ENCODE measurements around the gene ENOX2.
A peak's percentile ranks its signal among the peaks of the same experiment; 100 is the strongest.

The ENOX2 gene

GRCh38 chrX:130916636-130917422 lies 13.8 kb upstream of the ENOX2 start:
- no peak overlapping the region for H2BK12ac ChIP-seq (ENCODE audit: low read length)
- H2AFZ ChIP-seq (ENCODE audit: insufficient read depth, low read length, poor library complexity), result no peak overlapping the region
- H4K12ac ChIP-seq (ENCODE audit: low read depth, low read length), result no peak overlapping the region
- no peaks in the 10 kb centered on the region for H3K4me1 ChIP-seq (ENCODE audit: control insufficient read depth in 1 of 2, insufficient read depth in 2 of 2, low read length in 2 of 2)
- H3K79me1 ChIP-seq (ENCODE audit: low read length), result no peaks in the 10 kb centered on the region
- no peaks in the 10 kb centered on the region for H3K36me3 ChIP-seq (ENCODE audit: control insufficient read depth in 1 of 2, insufficient read depth in 2 of 2, low read length in 2 of 2)
- H2BK5ac ChIP-seq (ENCODE audit: low read depth, low read length, poor library complexity), result no peak overlapping the region
- no CpG with 5 or more reads among the region's 7 CpGs for WGBS (ENCODE audit: extremely low coverage, insufficient coverage, insufficient read length)
- no peak overlapping the region for H3K9ac ChIP-seq (ENCODE audit: low read length)
- no peak overlapping the region for H2AK5ac ChIP-seq (ENCODE audit: low read length)
- H3K9me3 ChIP-seq (ENCODE audit: insufficient read depth, low read depth, low read length), result no peaks in the 10 kb centered on the region
- no peak overlapping the region for H2BK120ac ChIP-seq (ENCODE audit: insufficient read depth, low read length, poor library complexity)
- peak in 1 of 2 donors; percentile 64 for DNase-seq
- no peak overlapping the region for H3K23ac ChIP-seq (ENCODE audit: low read length)
- H3K27me3 ChIP-seq (ENCODE audit: insufficient read depth, low read length), result no peaks in the 10 kb centered on the region
- no peak overlapping the region for H3K14ac ChIP-seq (ENCODE audit: low read length)
- H3K79me2 ChIP-seq (ENCODE audit: control insufficient read depth, insufficient read depth, low read length, poor library complexity), result no peaks in the 10 kb centered on the region
- H3K4ac ChIP-seq (ENCODE audit: low read depth, low read length), result no peak overlapping the region
- no peak overlapping the region for H3K4me3 ChIP-seq (ENCODE audit: low read depth, low read length)
- H4K91ac ChIP-seq (ENCODE audit: low read depth, low read length), result no peak overlapping the region
- H3K27ac ChIP-seq (ENCODE audit: low read depth, low read length), result no peak overlapping the region
- H3K18ac ChIP-seq (ENCODE audit: low read length), result no peak overlapping the region
- no peak overlapping the region for H4K8ac ChIP-seq (ENCODE audit: low read depth, low read length)
- no peak overlapping the region for H3K4me2 ChIP-seq (ENCODE audit: low read length)

- Histone ChIP-seq H3K4ac (ENCODE audit: low read depth, low read length) (no peak overlapping the region), H2BK5ac (ENCODE audit: low read depth, low read length, poor library complexity) (no peak overlapping the region), H3K27me3 (ENCODE audit: insufficient read depth, low read length) (no peaks in the 10 kb centered on the region), H3K23ac (ENCODE audit: low read length) (no peak overlapping the region), H3K36me3 (ENCODE audit: control insufficient read depth in 1 of 2, insufficient read depth in 2 of 2, low read length in 2 of 2) (no peaks in the 10 kb centered on the region), H3K79me1 (ENCODE audit: low read length) (no peaks in the 10 kb centered on the region), H3K79me2 (ENCODE audit: control insufficient read depth, insufficient read depth, low read length, poor library complexity) (no peaks in the 10 kb centered on the region), H3K4me2 (ENCODE audit: low read length) (no peak overlapping the region), H3K4me3 (ENCODE audit: low read depth, low read length) (no peak overlapping the region), H2BK120ac (ENCODE audit: insufficient read depth, low read length, poor library complexity) (no peak overlapping the region), H3K18ac (ENCODE audit: low read length) (no peak overlapping the region), H4K12ac (ENCODE audit: low read depth, low read length) (no peak overlapping the region), H4K8ac (ENCODE audit: low read depth, low read length) (no peak overlapping the region), H3K4me1 (ENCODE audit: control insufficient read depth in 1 of 2, insufficient read depth in 2 of 2, low read length in 2 of 2) (no peaks in the 10 kb centered on the region), H3K14ac (ENCODE audit: low read length) (no peak overlapping the region), H2AFZ (ENCODE audit: insufficient read depth, low read length, poor library complexity) (no peak overlapping the region), H2AK5ac (ENCODE audit: low read length) (no peak overlapping the region), H2BK12ac (ENCODE audit: low read length) (no peak overlapping the region), H3K27ac (ENCODE audit: low read depth, low read length) (no peak overlapping the region), H3K9me3 (ENCODE audit: insufficient read depth, low read depth, low read length) (no peaks in the 10 kb centered on the region), H3K9ac (ENCODE audit: low read length) (no peak overlapping the region), H4K91ac (ENCODE audit: low read depth, low read length) (no peak overlapping the region)
- no peak for DNase-seq
Measured at GRCh38 chrX:130915302-130915701, 12.3 kb upstream of the ENOX2 start.

- no peak overlapping the region for H3K4me3 ChIP-seq (ENCODE audit: low read depth, low read length)
- WGBS (ENCODE audit: extremely low coverage, insufficient coverage, insufficient read length), result no CpG with 5 or more reads among the region's 2 CpGs
- no peak overlapping the region for H2BK5ac ChIP-seq (ENCODE audit: low read depth, low read length, poor library complexity)
- no peaks in the 10 kb centered on the region for H3K4me1 ChIP-seq (ENCODE audit: control insufficient read depth in 1 of 2, insufficient read depth in 2 of 2, low read length in 2 of 2)
- DNase-seq, result no peak
- H3K9me3 ChIP-seq (ENCODE audit: insufficient read depth, low read depth, low read length), result no peaks in the 10 kb centered on the region
- H3K79me1 ChIP-seq (ENCODE audit: low read length), result no peaks in the 10 kb centered on the region
- no peak overlapping the region for H4K91ac ChIP-seq (ENCODE audit: low read depth, low read length)
- H3K9ac ChIP-seq (ENCODE audit: low read length), result no peak overlapping the region
- no peak overlapping the region for H2AK5ac ChIP-seq (ENCODE audit: low read length)
- H3K27ac ChIP-seq (ENCODE audit: low read depth, low read length), result no peak overlapping the region
- H3K79me2 ChIP-seq (ENCODE audit: control insufficient read depth, insufficient read depth, low read length, poor library complexity), result no peaks in the 10 kb centered on the region
- no peak overlapping the region for H4K12ac ChIP-seq (ENCODE audit: low read depth, low read length)
- no peak overlapping the region for H2BK12ac ChIP-seq (ENCODE audit: low read length)
- H4K8ac ChIP-seq (ENCODE audit: low read depth, low read length), result no peak overlapping the region
- H3K14ac ChIP-seq (ENCODE audit: low read length), result no peak overlapping the region
- no peak overlapping the region for H3K4me2 ChIP-seq (ENCODE audit: low read length)
- H3K27me3 ChIP-seq (ENCODE audit: insufficient read depth, low read length), result no peaks in the 10 kb centered on the region
- H2BK120ac ChIP-seq (ENCODE audit: insufficient read depth, low read length, poor library complexity), result no peak overlapping the region
- no peak overlapping the region for H2AFZ ChIP-seq (ENCODE audit: insufficient read depth, low read length, poor library complexity)
- no peak overlapping the region for H3K23ac ChIP-seq (ENCODE audit: low read length)
- no peaks in the 10 kb centered on the region for H3K36me3 ChIP-seq (ENCODE audit: control insufficient read depth in 1 of 2, insufficient read depth in 2 of 2, low read length in 2 of 2)
- no peak overlapping the region for H3K18ac ChIP-seq (ENCODE audit: low read length)
- no peak overlapping the region for H3K4ac ChIP-seq (ENCODE audit: low read depth, low read length)
Measured at GRCh38 chrX:130909469-130910136, 6.6 kb upstream of the ENOX2 start.

GRCh38 chrX:130906776-130907175 lies 3.8 kb upstream of the ENOX2 start:
- Histone ChIP-seq H3K4me1 (ENCODE audit: control insufficient read depth in 1 of 2, insufficient read depth in 2 of 2, low read length in 2 of 2) (no peaks in the 10 kb centered on the region), H3K36me3 (ENCODE audit: control insufficient read depth in 1 of 2, insufficient read depth in 2 of 2, low read length in 2 of 2) (no peaks in the 10 kb centered on the region), H3K9me3 (ENCODE audit: insufficient read depth, low read depth, low read length) (no peaks in the 10 kb centered on the region), H4K91ac (ENCODE audit: low read depth, low read length) (no peak overlapping the region), H2BK5ac (ENCODE audit: low read depth, low read length, poor library complexity) (no peak overlapping the region), H3K14ac (ENCODE audit: low read length) (no peak overlapping the region), H2AK5ac (ENCODE audit: low read length) (no peak overlapping the region), H3K79me2 (ENCODE audit: control insufficient read depth, insufficient read depth, low read length, poor library complexity) (no peaks in the 10 kb centered on the region), H3K4me2 (ENCODE audit: low read length) (no peak overlapping the region), H3K9ac (ENCODE audit: low read length) (no peak overlapping the region), H2BK12ac (ENCODE audit: low read length) (no peak overlapping the region), H4K8ac (ENCODE audit: low read depth, low read length) (no peak overlapping the region), H3K23ac (ENCODE audit: low read length) (no peak overlapping the region), H3K18ac (ENCODE audit: low read length) (no peak overlapping the region), H3K4ac (ENCODE audit: low read depth, low read length) (no peak overlapping the region), H3K27me3 (ENCODE audit: insufficient read depth, low read length) (no peaks in the 10 kb centered on the region), H3K27ac (ENCODE audit: low read depth, low read length) (no peak overlapping the region), H2BK120ac (ENCODE audit: insufficient read depth, low read length, poor library complexity) (no peak overlapping the region), H3K4me3 (ENCODE audit: low read depth, low read length) (no peak overlapping the region), H3K79me1 (ENCODE audit: low read length) (peaks cover 3% of the 10 kb centered on the region), H2AFZ (ENCODE audit: insufficient read depth, low read length, poor library complexity) (no peak overlapping the region), H4K12ac (ENCODE audit: low read depth, low read length) (no peak overlapping the region)
- DNase-seq, result no peak
- WGBS (ENCODE audit: extremely low coverage, insufficient coverage, insufficient read length), result no CpG with 5 or more reads among the region's 1 CpG

Data from trophoblast cell (in vitro differentiated cells and primary cell).